Panc1 (cell line): ENCODE measurements around the gene IGLON5.

Experiments
- REST ChIP-seq, 2 experiments: IDR thresholded peaks; 2 replicates each; pipeline ENCODE4 v1.6.1; 2011 to 2012; ENCODE audit warnings: low read depth in 2 of 2, control low read depth in 1 of 2, low read length in 1 of 2, mild to moderate bottlenecking in 1 of 2, moderate library complexity in 1 of 2; ENCODE audit not compliant: insufficient read depth in 1 of 2
- TCF7L2 ChIP-seq: IDR thresholded peaks from 2 replicates; pipeline ENCODE4 v1.6.1; 2011; ENCODE audit warnings: mild to moderate bottlenecking, low read depth, low read length, inconsistent platforms

DNA sequence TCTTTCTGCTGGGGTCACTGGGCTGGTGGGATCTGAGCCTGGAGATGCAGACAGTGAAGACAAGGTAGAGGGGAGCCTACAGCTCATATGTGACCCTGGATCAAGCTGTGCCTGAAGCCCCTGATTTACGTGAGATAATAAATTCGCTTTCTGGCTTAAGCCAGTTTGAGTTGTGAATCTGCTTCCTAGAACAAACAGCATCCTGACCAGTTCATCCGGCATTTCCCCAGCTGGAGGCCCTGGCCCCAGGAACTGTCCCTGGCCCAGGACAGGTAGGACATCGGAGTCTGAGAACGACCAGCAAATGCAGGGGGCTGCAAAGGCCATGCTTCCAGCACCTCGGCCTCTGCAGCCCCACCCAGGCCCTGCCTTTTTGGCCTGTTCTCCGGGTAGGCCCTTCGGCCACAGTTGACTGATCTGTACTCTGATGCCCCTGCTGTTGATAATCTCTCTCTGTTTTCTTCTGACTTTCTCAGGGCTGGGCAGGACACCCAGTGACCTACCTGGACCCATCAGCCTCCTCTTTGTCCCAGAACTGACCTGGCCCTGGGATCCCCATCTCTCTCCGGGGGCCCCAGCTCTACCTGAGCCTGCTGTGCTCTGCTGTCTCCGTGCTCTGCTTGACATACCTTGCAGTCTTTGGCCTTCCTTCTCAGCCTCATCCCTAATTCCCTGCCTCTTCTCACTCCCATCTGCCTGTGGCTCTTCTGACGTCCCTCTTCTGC lies 40.0 kb downstream of the IGLON5 start:
- TF ChIP-seq TCF7L2 (no peak), REST (IDR thresholded peaks at IDR 0.05; ENCODE audit: insufficient read depth in 1 of 2, low read depth in 2 of 2, low read length in 1 of 2) (no peak)
